Measurements from ENCODE around the gene TUNAR. TPM values are rescaled to one million over a fixed set of nuclear protein-coding genes. Genes with fewer than 3 reads are reported as not detected.

The TUNAR gene
- polyA plus RNA-seq, 1 donor from 2014 or later = 33.2 TPM

DNA sequence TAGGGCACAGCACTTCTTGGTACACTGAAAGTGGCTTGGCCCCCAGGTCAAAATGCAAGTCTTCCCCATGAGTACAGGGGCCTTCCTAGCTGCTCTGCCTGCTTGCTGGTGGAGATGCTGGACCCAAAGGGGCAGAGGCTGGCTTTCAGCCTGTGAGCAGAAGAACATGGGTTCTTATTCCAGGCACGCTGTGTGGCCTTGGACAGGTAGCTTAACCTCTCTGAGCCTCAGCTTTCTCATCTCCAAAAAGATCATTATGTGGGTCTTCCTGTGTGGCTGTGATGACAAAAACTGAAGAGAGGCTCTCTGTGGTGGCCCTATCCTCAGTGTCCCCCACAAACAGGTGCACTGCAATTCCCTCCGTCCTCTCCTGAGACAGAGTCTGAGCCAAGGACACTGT, 45.6 kb upstream of the TUNAR start:
- no peak overlapping the region for H3K4me2 ChIP-seq (ENCODE audit: low read length)
- H3K27me3 ChIP-seq (ENCODE audit: insufficient read depth, low read depth, low read length) = no peaks in the 10 kb centered on the region
- H3K36me3 ChIP-seq (ENCODE audit: insufficient read depth, low read length) = no peaks in the 10 kb centered on the region
- peak overlapping the region; percentile 22 for H3K4me3 ChIP-seq (ENCODE audit: low read length)
- no peaks in the 10 kb centered on the region for H3F3A ChIP-seq (ENCODE audit: insufficient read depth, low read length, poor library complexity, severe bottlenecking)
- no peaks in the 10 kb centered on the region for H3K9me2 ChIP-seq (ENCODE audit: insufficient read depth, low read length)
- no peaks in the 10 kb centered on the region for H4K20me1 ChIP-seq (ENCODE audit: insufficient read depth)
- peak overlapping the region; percentile 8 for H3K9ac ChIP-seq (ENCODE audit: low read length)
- no peak overlapping the region for H2AFZ ChIP-seq (ENCODE audit: low read depth, low read length)
- H3K9me3 ChIP-seq (ENCODE audit: low read length) = no peaks in the 10 kb centered on the region
- peak overlapping the region; percentile 28 for H3K27ac ChIP-seq (ENCODE audit: low read length)
- TF ChIP-seq, protein P1, sequence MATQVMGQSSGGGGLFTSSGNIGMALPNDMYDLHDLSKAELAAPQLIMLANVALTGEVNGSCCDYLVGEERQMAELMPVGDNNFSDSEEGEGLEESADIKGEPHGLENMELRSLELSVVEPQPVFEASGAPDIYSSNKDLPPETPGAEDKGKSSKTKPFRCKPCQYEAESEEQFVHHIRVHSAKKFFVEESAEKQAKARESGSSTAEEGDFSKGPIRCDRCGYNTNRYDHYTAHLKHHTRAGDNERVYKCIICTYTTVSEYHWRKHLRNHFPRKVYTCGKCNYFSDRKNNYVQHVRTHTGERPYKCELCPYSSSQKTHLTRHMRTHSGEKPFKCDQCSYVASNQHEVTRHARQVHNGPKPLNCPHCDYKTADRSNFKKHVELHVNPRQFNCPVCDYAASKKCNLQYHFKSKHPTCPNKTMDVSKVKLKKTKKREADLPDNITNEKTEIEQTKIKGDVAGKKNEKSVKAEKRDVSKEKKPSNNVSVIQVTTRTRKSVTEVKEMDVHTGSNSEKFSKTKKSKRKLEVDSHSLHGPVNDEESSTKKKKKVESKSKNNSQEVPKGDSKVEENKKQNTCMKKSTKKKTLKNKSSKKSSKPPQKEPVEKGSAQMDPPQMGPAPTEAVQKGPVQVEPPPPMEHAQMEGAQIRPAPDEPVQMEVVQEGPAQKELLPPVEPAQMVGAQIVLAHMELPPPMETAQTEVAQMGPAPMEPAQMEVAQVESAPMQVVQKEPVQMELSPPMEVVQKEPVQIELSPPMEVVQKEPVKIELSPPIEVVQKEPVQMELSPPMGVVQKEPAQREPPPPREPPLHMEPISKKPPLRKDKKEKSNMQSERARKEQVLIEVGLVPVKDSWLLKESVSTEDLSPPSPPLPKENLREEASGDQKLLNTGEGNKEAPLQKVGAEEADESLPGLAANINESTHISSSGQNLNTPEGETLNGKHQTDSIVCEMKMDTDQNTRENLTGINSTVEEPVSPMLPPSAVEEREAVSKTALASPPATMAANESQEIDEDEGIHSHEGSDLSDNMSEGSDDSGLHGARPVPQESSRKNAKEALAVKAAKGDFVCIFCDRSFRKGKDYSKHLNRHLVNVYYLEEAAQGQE (IDR thresholded peaks at IDR 0.05; ENCODE audit: borderline replicate concordance) = no peak
- TF ChIP-seq TAF1 (IDR thresholded peaks at IDR 0.05; ENCODE audit: low read depth) (no peak), EZH2 (IDR thresholded peaks at IDR 0.05; ENCODE audit: borderline replicate concordance, insufficient read depth, low read length, poor library complexity, severe bottlenecking) (no peak), RAD21 (conservative IDR thresholded peaks at IDR 0.05) (no peak), MXI1 (conservative IDR thresholded peaks at IDR 0.05; ENCODE audit: poor library complexity, severe bottlenecking) (no peak), SMC3 (conservative IDR thresholded peaks at IDR 0.05; ENCODE audit: poor library complexity) (no peak), POLR2AphosphoS5 (IDR thresholded peaks at IDR 0.05) (no peak), EP300 (conservative IDR thresholded peaks at IDR 0.05; ENCODE audit: poor library complexity, severe bottlenecking) (no peak)
- TF ChIP-seq, protein P2, sequence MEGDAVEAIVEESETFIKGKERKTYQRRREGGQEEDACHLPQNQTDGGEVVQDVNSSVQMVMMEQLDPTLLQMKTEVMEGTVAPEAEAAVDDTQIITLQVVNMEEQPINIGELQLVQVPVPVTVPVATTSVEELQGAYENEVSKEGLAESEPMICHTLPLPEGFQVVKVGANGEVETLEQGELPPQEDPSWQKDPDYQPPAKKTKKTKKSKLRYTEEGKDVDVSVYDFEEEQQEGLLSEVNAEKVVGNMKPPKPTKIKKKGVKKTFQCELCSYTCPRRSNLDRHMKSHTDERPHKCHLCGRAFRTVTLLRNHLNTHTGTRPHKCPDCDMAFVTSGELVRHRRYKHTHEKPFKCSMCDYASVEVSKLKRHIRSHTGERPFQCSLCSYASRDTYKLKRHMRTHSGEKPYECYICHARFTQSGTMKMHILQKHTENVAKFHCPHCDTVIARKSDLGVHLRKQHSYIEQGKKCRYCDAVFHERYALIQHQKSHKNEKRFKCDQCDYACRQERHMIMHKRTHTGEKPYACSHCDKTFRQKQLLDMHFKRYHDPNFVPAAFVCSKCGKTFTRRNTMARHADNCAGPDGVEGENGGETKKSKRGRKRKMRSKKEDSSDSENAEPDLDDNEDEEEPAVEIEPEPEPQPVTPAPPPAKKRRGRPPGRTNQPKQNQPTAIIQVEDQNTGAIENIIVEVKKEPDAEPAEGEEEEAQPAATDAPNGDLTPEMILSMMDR (IDR thresholded peaks at IDR 0.05; ENCODE audit: poor library complexity, severe bottlenecking) = no peak
- H3K79me2 ChIP-seq (replicated peaks; ENCODE audit: insufficient read depth, low read length) = no peaks in the 10 kb centered on the region

DNA sequence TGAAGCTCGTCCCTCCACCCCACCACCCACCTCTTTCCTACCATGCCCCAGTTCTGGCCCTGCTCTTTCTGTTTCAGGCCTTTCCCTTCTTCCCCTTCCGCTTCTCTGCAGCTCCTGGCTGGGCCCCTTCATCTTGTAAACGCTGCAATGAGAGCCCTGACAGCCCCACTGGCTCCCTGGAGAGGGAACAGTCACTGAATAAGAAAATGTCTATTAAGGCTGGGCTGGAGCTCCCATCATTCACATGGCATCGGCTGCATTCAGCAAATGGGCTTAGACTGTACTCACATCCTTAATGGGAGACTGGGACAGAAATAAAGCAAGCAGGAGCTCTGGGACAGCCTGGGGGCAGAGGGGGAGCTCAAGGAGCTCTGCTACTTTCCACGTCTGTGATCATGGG, 45.2 kb upstream of the TUNAR start:
- Histone ChIP-seq H4K20me1 (ENCODE audit: insufficient read depth) (no peaks in the 10 kb centered on the region), H3K9ac (ENCODE audit: low read length) (peak overlapping the region; percentile 8), H3K27me3 (ENCODE audit: insufficient read depth, low read depth, low read length) (no peaks in the 10 kb centered on the region), H2AFZ (ENCODE audit: low read depth, low read length) (no peak overlapping the region), H3K79me2 (replicated peaks; ENCODE audit: insufficient read depth, low read length) (no peaks in the 10 kb centered on the region), H3K9me3 (ENCODE audit: low read length) (no peaks in the 10 kb centered on the region), H3K36me3 (ENCODE audit: insufficient read depth, low read length) (no peaks in the 10 kb centered on the region), H3K4me3 (ENCODE audit: low read length) (peak overlapping the region; percentile 22), H3K9me2 (ENCODE audit: insufficient read depth, low read length) (no peaks in the 10 kb centered on the region), H3K4me2 (ENCODE audit: low read length) (no peak overlapping the region), H3K27ac (ENCODE audit: low read length) (peak overlapping the region; percentile 28), H3F3A (ENCODE audit: insufficient read depth, low read length, poor library complexity, severe bottlenecking) (no peaks in the 10 kb centered on the region)
- no peak for TF ChIP-seq TAF1 (IDR thresholded peaks at IDR 0.05; ENCODE audit: low read depth)
- peak; percentile 40 for TF ChIP-seq EP300 (conservative IDR thresholded peaks at IDR 0.05; ENCODE audit: poor library complexity, severe bottlenecking)
- no peak for TF ChIP-seq MXI1 (conservative IDR thresholded peaks at IDR 0.05; ENCODE audit: poor library complexity, severe bottlenecking)
- TF ChIP-seq EZH2 (IDR thresholded peaks at IDR 0.05; ENCODE audit: borderline replicate concordance, insufficient read depth, low read length, poor library complexity, severe bottlenecking) = no peak
